ENCODE data around the gene CYP1B1.
"Not testable (repeated sequence)": the region's sequence is repeated elsewhere in the genome, so short reads cannot be mapped to it uniquely, and the experiment has no call there.

Gene CYP1B1

GRCh38 chr2:38037325-38037724, 38.6 kb downstream of the CYP1B1 start:
- DNase-seq (ENCODE audit: low read depth in 2 of 2), result no peak

DNA sequence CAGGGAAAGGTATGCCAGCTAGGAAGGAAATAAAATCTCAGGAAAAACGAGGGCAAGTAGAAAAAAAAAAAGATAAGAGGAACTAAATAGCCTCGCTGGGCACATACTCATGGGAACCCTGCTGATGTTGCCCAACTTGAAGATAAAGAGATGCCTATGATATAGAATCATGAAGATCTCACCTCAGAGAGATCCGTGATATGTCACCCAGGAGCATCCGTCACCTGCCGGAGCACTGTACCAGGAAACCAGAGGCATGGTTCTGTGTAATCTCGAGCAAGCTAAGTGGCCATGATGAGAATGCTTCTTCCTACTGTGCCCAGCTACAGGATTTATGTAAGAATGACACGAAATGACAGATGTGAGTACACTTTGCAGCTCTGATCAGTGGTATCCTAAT, 40.0 kb downstream of the CYP1B1 start:
- no peak for DNase-seq (ENCODE audit: low read depth in 2 of 2)

GRCh38 chr2:38033646-38034045, 42.3 kb downstream of the CYP1B1 start:
- no peak for DNase-seq (ENCODE audit: low read depth in 2 of 2)

GRCh38 chr2:38032946-38033345, 43.0 kb downstream of the CYP1B1 start:
- DNase-seq (ENCODE audit: low read depth in 2 of 2), result no peak

DNA sequence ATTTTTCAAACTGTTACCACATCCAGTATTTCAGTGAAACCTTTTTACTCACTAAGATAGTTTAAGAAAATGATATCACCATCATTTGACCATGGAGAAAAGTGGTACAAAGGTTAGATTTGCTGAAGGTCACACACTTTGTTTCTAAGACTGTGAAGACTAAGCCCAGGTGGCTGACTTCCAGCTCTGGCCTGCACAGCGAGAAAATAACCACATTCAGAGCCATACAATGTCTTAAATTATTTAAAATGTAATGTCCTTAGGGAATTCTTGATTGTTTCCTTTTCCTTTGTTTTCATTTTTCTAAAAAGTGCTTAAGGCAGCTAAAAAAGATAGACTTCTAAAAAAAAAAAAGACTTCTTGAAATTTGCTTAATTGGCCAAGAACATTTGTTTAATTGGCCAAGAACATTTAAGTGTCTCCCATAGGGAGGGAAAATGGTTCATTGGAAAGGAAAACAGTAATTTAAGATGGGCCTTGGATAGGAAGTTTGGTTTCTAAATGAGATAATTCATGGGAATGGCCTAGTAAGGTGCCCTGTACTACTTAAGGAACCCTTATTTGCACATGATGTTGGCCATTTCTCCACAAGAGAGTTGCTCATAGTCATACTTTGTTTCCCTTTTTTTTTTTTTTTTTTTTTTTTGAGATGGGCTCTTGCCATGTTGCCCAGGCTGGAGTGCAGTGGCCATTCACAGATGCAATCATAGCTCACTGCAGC, 45.2 kb downstream of the CYP1B1 start:
- DNase-seq (ENCODE audit: low read depth in 2 of 2), result no peak

DNA sequence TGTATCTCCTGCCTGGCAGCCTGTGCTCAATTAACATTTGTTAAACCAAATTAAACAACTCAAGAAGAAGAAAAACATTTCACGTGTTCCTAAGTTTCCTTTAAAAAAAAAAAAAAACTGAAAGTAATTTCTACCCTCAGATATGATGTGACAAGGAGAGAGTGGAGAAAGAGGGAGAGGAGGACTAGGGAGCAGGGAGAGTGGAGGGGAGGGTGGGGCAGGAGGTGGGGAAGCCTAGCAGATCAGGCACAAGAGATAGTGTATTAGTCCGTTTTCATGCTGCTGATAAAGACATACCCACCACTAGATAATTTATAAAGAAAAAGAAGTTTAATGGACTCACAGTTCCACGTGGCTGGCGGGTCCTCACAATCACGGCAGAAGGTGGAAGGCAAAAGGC, 46.4 kb downstream of the CYP1B1 start:
- no peak for DNase-seq (ENCODE audit: low read depth in 2 of 2)

DNA sequence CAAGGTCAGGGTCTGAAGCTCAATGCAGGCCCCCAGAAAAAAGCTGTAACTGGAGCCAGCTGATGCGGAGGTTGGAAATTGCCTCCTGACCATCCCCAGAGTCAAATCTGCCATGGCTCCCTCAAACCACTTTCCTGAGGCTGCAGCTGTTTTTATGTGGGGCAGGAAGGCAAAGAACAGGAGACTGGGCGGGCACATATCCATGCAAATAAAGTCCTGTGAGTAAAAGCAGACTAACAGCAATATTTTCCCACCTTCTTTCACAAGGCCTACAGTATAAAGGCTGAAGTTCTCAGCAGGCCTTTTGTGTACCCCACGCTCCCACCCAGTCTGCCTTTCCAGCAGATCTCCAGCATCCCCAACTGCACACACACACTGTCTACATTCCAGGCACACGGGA, 47.1 kb downstream of the CYP1B1 start:
- no peak for DNase-seq (ENCODE audit: low read depth in 2 of 2)

GRCh38 chr2:38026846-38027245, 49.1 kb downstream of the CYP1B1 start:
- DNase-seq (ENCODE audit: low read depth in 2 of 2), result no peak

GRCh38 chr2:38021589-38021988, 54.4 kb downstream of the CYP1B1 start:
- no peak for DNase-seq (ENCODE audit: low read depth in 2 of 2)

- DNase-seq (ENCODE audit: low read depth in 2 of 2), result not testable (repeated sequence)
Measured at GRCh38 chr2:38020359-38021069, 55.4 kb downstream of the CYP1B1 start.

DNA sequence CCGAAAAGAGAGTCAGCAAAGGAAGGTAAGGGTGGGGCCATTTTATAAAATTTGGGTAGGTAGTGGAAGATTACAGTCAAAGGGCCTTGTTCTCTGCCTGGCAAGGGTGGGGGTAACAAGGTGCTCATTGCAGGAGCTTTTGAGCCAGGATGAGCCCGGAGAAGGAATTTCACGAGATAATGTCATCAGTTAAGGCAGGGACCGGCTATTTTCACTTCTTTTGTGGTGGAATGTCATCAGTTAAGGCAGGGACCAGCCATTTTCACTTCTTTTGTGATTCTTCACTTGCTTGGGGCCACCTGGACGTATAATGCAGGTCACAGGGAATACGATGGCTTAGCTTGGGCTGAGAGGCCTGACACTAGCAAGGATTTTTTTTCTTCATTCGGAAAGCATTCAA, 58.1 kb downstream of the CYP1B1 start:
- no peak for DNase-seq (ENCODE audit: low read depth in 2 of 2)
